ENCODE data around the gene TESK2. TPM values are rescaled to one million over a fixed set of nuclear protein-coding genes. Genes with fewer than 3 reads are reported as not detected.
"Not testable (repeated sequence)": the region's sequence is repeated elsewhere in the genome, so short reads cannot be mapped to it uniquely, and the experiment has no call there.

Gene TESK2
- total RNA-seq, 1 donor from 2014 or later, result 14.9 TPM

DNA sequence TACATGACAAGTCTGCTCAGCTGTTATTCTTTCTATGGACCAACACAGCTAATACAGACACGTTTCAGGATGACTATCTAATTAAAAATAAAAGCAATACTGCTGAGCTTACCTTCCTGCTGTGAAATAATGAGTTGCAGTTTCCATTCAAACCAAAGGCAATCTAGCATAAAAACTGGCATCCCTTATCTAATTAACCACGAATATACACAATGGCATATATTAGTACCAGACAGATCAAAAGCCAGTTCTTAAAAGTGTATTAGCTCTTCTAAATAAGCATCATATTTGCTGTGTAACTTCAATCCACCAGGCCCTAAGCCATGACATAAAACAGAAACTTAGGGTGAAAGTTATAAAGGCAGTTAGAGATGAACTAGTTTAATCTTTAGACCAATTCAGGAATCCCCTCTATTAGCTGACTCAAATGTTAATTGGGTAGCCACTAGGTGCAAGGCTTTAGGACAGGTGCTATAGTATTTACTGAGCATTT is 20.6 kb downstream of the TESK2 start:
- no peak overlapping the region for H2AFZ ChIP-seq (replicated peaks)
- H3K27ac ChIP-seq, result no peak overlapping the region
- no peaks in the 10 kb centered on the region for H3K9me3 Mint-ChIP-seq
- H3K9me3 ChIP-seq (ENCODE audit: low read depth), result no peaks in the 10 kb centered on the region
- no peaks in the 10 kb centered on the region for H3F3A ChIP-seq (ENCODE audit: low read depth)
- no peaks in the 10 kb centered on the region for H3K27me3 ChIP-seq
- no peaks in the 10 kb centered on the region for H3K36me3 Mint-ChIP-seq
- H3K9ac ChIP-seq, result no peak overlapping the region
- no peak for DNase-seq (ENCODE audit: low spot score)
- H3K36me3 ChIP-seq, result no peaks in the 10 kb centered on the region
- no peak overlapping the region for H3K4me3 Mint-ChIP-seq
- H3K4me1 Mint-ChIP-seq, result no peaks in the 10 kb centered on the region
- no peak overlapping the region for H3K4me2 ChIP-seq
- H3K79me2 ChIP-seq (ENCODE audit: low read depth), result no peaks in the 10 kb centered on the region
- H3K4me3 ChIP-seq, result no peak overlapping the region
- peaks cover 9% of the 10 kb centered on the region for H3K4me1 ChIP-seq
- TF ChIP-seq EZH2 (IDR thresholded peaks at IDR 0.05), result no peak
- TF ChIP-seq EZH2phosphoT487 (IDR thresholded peaks at IDR 0.05), result no peak
- TF ChIP-seq, protein P1, sequence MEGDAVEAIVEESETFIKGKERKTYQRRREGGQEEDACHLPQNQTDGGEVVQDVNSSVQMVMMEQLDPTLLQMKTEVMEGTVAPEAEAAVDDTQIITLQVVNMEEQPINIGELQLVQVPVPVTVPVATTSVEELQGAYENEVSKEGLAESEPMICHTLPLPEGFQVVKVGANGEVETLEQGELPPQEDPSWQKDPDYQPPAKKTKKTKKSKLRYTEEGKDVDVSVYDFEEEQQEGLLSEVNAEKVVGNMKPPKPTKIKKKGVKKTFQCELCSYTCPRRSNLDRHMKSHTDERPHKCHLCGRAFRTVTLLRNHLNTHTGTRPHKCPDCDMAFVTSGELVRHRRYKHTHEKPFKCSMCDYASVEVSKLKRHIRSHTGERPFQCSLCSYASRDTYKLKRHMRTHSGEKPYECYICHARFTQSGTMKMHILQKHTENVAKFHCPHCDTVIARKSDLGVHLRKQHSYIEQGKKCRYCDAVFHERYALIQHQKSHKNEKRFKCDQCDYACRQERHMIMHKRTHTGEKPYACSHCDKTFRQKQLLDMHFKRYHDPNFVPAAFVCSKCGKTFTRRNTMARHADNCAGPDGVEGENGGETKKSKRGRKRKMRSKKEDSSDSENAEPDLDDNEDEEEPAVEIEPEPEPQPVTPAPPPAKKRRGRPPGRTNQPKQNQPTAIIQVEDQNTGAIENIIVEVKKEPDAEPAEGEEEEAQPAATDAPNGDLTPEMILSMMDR (IDR thresholded peaks at IDR 0.05), result no peak
- peaks cover 2% of the 10 kb centered on the region for H3K27me3 Mint-ChIP-seq (ENCODE audit: insufficient read depth, low read depth)
- H3K27ac Mint-ChIP-seq, result no peak overlapping the region
- H4K20me1 ChIP-seq (ENCODE audit: low read depth), result peaks cover 6% of the 10 kb centered on the region

DNA sequence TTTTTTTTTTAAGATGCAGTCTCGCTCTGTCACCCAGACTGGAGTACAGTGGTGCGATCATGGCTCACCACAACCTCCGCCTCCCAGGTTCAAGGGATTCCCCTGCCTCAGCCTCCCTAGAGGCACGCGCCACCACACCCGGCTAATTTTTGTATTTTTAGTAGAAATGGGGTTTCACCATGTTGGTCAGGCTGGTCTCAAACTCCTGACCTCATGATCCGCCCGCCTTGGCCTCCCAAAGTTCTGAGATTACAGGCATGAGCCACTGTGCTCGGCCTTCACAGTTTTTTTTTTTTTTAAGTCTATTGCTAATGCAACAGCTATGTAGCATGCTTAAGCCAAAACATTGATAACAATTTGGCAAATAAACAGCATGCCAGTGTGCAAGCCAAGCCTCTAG is 23.6 kb downstream of the TESK2 start:
- not testable (repeated sequence) for H3K9me3 ChIP-seq (ENCODE audit: low read depth); H3K4me2 ChIP-seq; H3K79me2 ChIP-seq (ENCODE audit: low read depth); H3K36me3 Mint-ChIP-seq; H3K27ac ChIP-seq; DNase-seq (ENCODE audit: low spot score); H3K4me1 Mint-ChIP-seq; H4K20me1 ChIP-seq (ENCODE audit: low read depth); H3K36me3 ChIP-seq; H3K4me1 ChIP-seq; H3K4me3 Mint-ChIP-seq; H3K27me3 Mint-ChIP-seq (ENCODE audit: insufficient read depth, low read depth); H3K9me3 Mint-ChIP-seq; H2AFZ ChIP-seq (replicated peaks); H3K27me3 ChIP-seq; H3K27ac Mint-ChIP-seq; H3F3A ChIP-seq (ENCODE audit: low read depth); H3K4me3 ChIP-seq; H3K9ac ChIP-seq

DNA sequence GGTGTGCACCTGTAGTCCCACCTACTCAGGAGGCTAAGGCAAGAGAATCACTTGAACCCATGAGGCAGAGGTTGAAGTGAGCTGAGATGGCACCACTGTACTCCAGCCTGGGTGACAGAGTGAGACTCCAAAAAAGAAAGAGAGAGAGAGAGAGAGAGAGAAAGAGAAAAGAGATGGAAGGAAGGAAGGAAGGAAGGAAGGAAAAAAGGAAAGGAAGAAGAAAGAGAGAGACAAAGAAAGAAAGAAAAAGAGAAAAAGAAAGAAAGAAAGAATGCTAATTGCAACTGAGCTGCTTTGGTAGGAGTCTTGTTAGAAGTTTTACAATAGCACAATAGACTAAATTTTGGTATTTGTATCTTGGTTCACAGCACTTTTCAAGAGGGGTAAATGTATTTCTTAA is 25.7 kb downstream of the TESK2 start:
- H3K27me3 ChIP-seq, result no peaks in the 10 kb centered on the region
- H3K4me2 ChIP-seq, result no peak overlapping the region
- TF ChIP-seq EZH2phosphoT487 (IDR thresholded peaks at IDR 0.05), result no peak
- TF ChIP-seq, protein P1 (IDR thresholded peaks at IDR 0.05), result no peak
- H3K27me3 Mint-ChIP-seq (ENCODE audit: insufficient read depth, low read depth), result peaks cover 2% of the 10 kb centered on the region
- H3K4me1 ChIP-seq, result peaks cover 6% of the 10 kb centered on the region
- H3K36me3 Mint-ChIP-seq, result no peaks in the 10 kb centered on the region
- H3K27ac Mint-ChIP-seq, result no peak overlapping the region
- no peaks in the 10 kb centered on the region for H3K9me3 Mint-ChIP-seq
- no peak for DNase-seq (ENCODE audit: low spot score)
- no peaks in the 10 kb centered on the region for H3F3A ChIP-seq (ENCODE audit: low read depth)
- no peaks in the 10 kb centered on the region for H3K79me2 ChIP-seq (ENCODE audit: low read depth)
- H3K4me3 ChIP-seq, result no peak overlapping the region
- no peak overlapping the region for H3K27ac ChIP-seq
- no peaks in the 10 kb centered on the region for H3K9me3 ChIP-seq (ENCODE audit: low read depth)
- H3K4me1 Mint-ChIP-seq, result no peaks in the 10 kb centered on the region
- no peak overlapping the region for H3K9ac ChIP-seq
- H3K36me3 ChIP-seq, result no peaks in the 10 kb centered on the region
- H3K4me3 Mint-ChIP-seq, result no peak overlapping the region
- H2AFZ ChIP-seq (replicated peaks), result no peak overlapping the region
- peaks cover under 1% of the 10 kb centered on the region for H4K20me1 ChIP-seq (ENCODE audit: low read depth)

DNA sequence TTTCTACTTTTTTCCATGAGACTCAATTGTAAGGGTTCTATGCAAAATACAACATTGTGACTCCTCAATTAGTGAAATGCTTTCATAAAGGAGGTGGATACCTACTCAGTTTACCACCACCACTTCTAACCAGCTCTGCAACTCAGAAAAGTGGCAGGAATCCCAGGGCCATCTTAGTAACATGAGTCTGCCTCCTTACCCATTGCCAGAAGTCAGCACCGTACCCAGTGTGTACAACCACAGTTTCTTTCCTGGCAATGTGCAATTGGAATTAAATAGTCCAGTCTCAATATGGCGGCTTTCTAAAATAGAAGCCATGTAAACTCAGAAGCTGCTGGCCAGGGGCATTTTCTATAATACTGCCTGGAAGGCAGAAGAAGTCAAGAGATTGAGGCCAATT is 32.1 kb downstream of the TESK2 start:
- Histone ChIP-seq H3K9me3 (ENCODE audit: low read depth) (no peaks in the 10 kb centered on the region), H3K27me3 (no peaks in the 10 kb centered on the region), H3K27ac (no peak overlapping the region), H3K36me3 (no peaks in the 10 kb centered on the region), H3K79me2 (ENCODE audit: low read depth) (no peaks in the 10 kb centered on the region), H3K4me2 (no peak overlapping the region), H3K9ac (no peak overlapping the region), H2AFZ (replicated peaks) (no peak overlapping the region), H4K20me1 (ENCODE audit: low read depth) (no peaks in the 10 kb centered on the region), H3F3A (ENCODE audit: low read depth) (no peaks in the 10 kb centered on the region), H3K4me3 (no peak overlapping the region), H3K4me1 (no peaks in the 10 kb centered on the region)
- no peaks in the 10 kb centered on the region for H3K27me3 Mint-ChIP-seq (ENCODE audit: insufficient read depth, low read depth)
- H3K4me3 Mint-ChIP-seq, result no peak overlapping the region
- no peak for TF ChIP-seq EZH2phosphoT487 (IDR thresholded peaks at IDR 0.05)
- no peaks in the 10 kb centered on the region for H3K36me3 Mint-ChIP-seq
- H3K9me3 Mint-ChIP-seq, result no peaks in the 10 kb centered on the region
- H3K4me1 Mint-ChIP-seq, result no peaks in the 10 kb centered on the region
- no peak for DNase-seq (ENCODE audit: low spot score)
- H3K27ac Mint-ChIP-seq, result no peak overlapping the region
